Heart left ventricle (tissue), 16 donors: ENCODE results near the gene MXD1. TPM values are rescaled to one million over a fixed set of nuclear protein-coding genes. Genes with fewer than 3 reads are reported as not detected.

Experiments used
- ATAC-seq, 4 donors: fragments of 200-7000 bp; cut with Tn5 transposase; one replicate each; pipeline ENCODE4 v1.9.1; 2020 to 2022; ENCODE audit warnings: moderate library complexity in 4 of 4, mild to moderate bottlenecking in 3 of 4, moderate number of reproducible peaks in 1 of 4
- DNase-seq, 5 donors: peaks; one replicate each; pipeline ENCODE4 v3.0.0-alpha.2; 2020
- H3K27ac ChIP-seq, 12 donors: fragments of 200-600 bp; sonication (generic) in 4 of 12; one replicate each; pipeline versions ENCODE4 v1.5.0 to v1.8.0; 2016 to 2022; ENCODE audit warnings: mild to moderate bottlenecking in 2 of 12
- H3K27me3 ChIP-seq, 9 donors: fragments of 200-600 bp; sonication (generic) in 2 of 9; one replicate each; pipeline versions ENCODE4 v1.5.1 to v1.8.0; 2016 to 2022; ENCODE audit warnings: mild to moderate bottlenecking in 3 of 9
- H3K36me3 ChIP-seq, 9 donors: fragments of 200-600 bp; sonication (generic) in 2 of 9; one replicate each; pipeline versions ENCODE4 v1.5.0 to v1.8.0; 2018 to 2022; ENCODE audit warnings: mild to moderate bottlenecking in 2 of 9
- H3K4me1 ChIP-seq, 12 donors: fragments of 200-600 bp; sonication (generic) in 4 of 12; one replicate each; pipeline versions ENCODE4 v1.5.0 to v1.8.0; 2016 to 2022; ENCODE audit warnings: mild to moderate bottlenecking in 3 of 12
- H3K4me3 ChIP-seq, 12 donors: fragments of 200-600 bp; sonication (generic) in 4 of 12; one replicate each; pipeline versions ENCODE4 v1.5.0 to v1.8.0; 2017 to 2022; ENCODE audit warnings: mild to moderate bottlenecking in 9 of 12, moderate library complexity in 4 of 12
- H3K9me3 ChIP-seq, 12 donors: fragments of 200-600 bp; sonication (generic) in 4 of 12; one replicate each; pipeline versions ENCODE4 v1.5.0 to v1.8.0; 2016 to 2022; ENCODE audit warnings: mild to moderate bottlenecking in 1 of 12
- CTCF ChIP-seq, 12 donors: fragments of 200-600 bp; sonication (generic) in 4 of 12; IDR thresholded peaks; one replicate each; pipeline versions ENCODE4 v1.5.0 to v1.8.0; 2018 to 2022; ENCODE audit warnings: antibody characterized with exemption in 12 of 12, mild to moderate bottlenecking in 5 of 12
- POLR2A ChIP-seq, 2 donors: fragments of 450-650 bp; IDR thresholded peaks; one replicate each; pipeline ENCODE4 v1.6.1; 2017; ENCODE audit warnings: antibody characterized with exemption in 2 of 2, mild to moderate bottlenecking in 2 of 2, moderate library complexity in 2 of 2
- WGBS, 4 donors: extraction: QIAGEN DNeasy Blood & Tissue Kit in 2 of 4; methylation state at CpG; one replicate each; pipeline versions ENCODE4 v1.1.5 to v1.1.7; 2013 to 2018; 5-methylcytosine and 5-hydroxymethylcytosine counted together
- intact Hi-C, 10 donors: fragments of 100-400 bp; cut with DNase I; formaldehyde crosslinking; loops; one replicate each; pipeline versions ENCODE4 v1.11.1 to v1.14.2; 2022
- polyA plus RNA-seq, 2 donors: library from polyadenylated mRNA; stranded (reverse); fragments of 200-250 nt; gene quantifications; one replicate each; pipeline ENCODE4 v1.2.3, GENCODE V29; 2013
- total RNA-seq, 9 donors: library from RNA; depleted of rRNA in 2 of 9; stranded (reverse); fragments of >200 nt in 2 of 9; fragmentation: NEBNext Ultra II Directional in 3 of 9; extraction: Animal tissue kit (Norgen Biotek cat#: 25700) in 3 of 9; gene quantifications; one replicate each; pipeline versions ENCODE4 v1.1.0 to v1.2.4, GENCODE V29; 2016 to 2023
- donor health status: ischemic (EF 13 %, LVEDD 7.1; RV severe dilation, severe dysfunction).
- donor health status: healthy with polysubstance abuse.
- donor health status: DM: no; HTN: yes; CAD: no.
- donor health status: DM: no; HTN: no; CAD: no.
- donor health status: ischemic (EF 25% LVEDD 6.9; RV normal size, moderate dysfunction).
- donor health status: ischemic (EF 25% LVEDD 5.7; RV mildly dilated, moderate dysfunction).
- donor health status: healthy.
- donor health status: DM: yes; HTN: yes; CAD: no.
- donor health status: ischemic (EF 35%, LVEDD 5.7; RV mildly dilated, moderate dysfunction).
- donor health status: nonischemic (EF 11% LVEDD 7.7; RV severe dilation, severe dysfunction).
- donor health status: DM: yes; HTN: yes; CAD: no.
- donor health status: PGD.
- donor health status: ischemic (EF 29% LVEDD 5.4; RV normal size, mild dysfunction).
- donor health status: nonischemic (EF 23%, LVEDD 6.1; RV moderate dilation, normal function).

The MXD1 gene
- total and polyA plus RNA-seq, 11 donors = 1.6 to 17.0 (median 4.8) TPM

DNA sequence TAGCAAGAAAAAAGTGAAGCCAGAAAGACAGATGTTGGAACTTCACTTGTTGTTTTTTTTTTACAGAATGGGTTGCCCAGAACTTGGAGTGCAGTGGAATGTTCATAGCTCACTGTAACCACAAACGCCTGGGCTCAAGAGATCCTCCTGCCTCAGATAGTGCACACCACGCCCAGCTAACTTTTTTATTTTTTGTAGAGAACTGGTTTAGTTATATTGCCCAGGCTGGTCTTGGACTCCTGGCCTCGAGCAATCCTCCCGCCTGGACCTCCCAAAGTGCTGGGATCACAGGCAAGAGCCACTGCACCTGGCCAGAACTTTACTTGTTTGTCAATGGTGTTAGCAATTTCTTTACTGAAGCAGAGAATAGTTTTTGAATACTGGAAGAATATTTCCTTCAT, 58.4 kb downstream of the MXD1 start:
- DNase-seq = no peak
- Histone ChIP-seq H3K4me1 (peaks cover 0 to 5% (median 0%) of the 10 kb centered on the region in 12 donors), H3K27me3 (no peaks in the 10 kb centered on the region), H3K9me3 (no peaks in the 10 kb centered on the region), H3K36me3 (no peaks in the 10 kb centered on the region), H3K27ac (no peak overlapping the region), H3K4me3 (no peak overlapping the region)
- no peak for ATAC-seq
- intact Hi-C loops = no loop called here
- TF ChIP-seq POLR2A (IDR thresholded peaks at IDR 0.05) (no peak), CTCF (IDR thresholded peaks at IDR 0.05) (no peak)
- 78 to 84% (median 82%) methylated on average over 4 of the region's 4 CpGs for WGBS, 4 donors

GRCh38 chr2:69975136-69975852, 60.4 kb downstream of the MXD1 start:
- TF ChIP-seq CTCF (IDR thresholded peaks at IDR 0.05) = no peak
- TF ChIP-seq POLR2A (IDR thresholded peaks at IDR 0.05) = no peak
- Histone ChIP-seq H3K9me3 (no peaks in the 10 kb centered on the region), H3K27me3 (no peaks in the 10 kb centered on the region), H3K36me3 (no peaks in the 10 kb centered on the region), H3K27ac (peak overlapping the region in 1 of 12 donors; percentile 28), H3K4me3 (no peak overlapping the region), H3K4me1 (peaks cover 0 to 5% (median 0%) of the 10 kb centered on the region in 12 donors)
- DNase-seq = no peak
- 88 to 91% (median 90%) methylated on average over 12 of the region's 12 CpGs for WGBS, 4 donors
- no peak for ATAC-seq
- intact Hi-C loops = no loop called here

DNA sequence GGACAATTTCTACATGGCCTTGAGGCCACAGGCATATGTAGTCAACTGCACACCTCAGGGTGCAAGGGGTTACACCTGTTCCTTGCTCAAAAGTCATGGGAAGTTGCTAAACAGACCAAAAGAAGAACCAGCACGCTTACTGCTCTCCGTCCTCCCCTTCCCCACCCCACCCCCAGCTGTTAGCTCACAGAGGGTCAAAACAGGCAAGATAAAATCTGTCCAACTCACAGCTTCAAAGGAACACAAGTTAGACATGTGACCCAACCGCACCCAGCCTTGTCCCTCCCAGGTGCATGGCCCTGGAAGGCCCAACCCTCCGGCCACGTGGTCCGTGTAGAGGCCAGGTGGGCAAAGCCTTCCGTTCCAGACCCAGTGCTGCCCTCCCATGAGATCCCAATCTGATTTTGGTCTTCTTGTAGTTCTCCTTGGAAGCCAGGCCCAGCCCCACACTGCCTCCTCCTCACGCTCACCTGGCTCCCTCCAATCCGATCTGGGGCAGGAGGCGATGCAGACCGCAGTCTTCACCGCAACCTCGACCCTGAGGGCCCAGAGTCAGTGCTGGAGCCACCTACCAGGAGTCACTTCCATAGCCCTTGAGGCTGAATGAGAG, 61.0 kb downstream of the MXD1 start:
- TF ChIP-seq CTCF (IDR thresholded peaks at IDR 0.05) = no peak
- no peak for TF ChIP-seq POLR2A (IDR thresholded peaks at IDR 0.05)
- intact Hi-C loops = no loop called here
- Histone ChIP-seq H3K27me3 (no peaks in the 10 kb centered on the region), H3K4me3 (no peak overlapping the region), H3K9me3 (no peaks in the 10 kb centered on the region), H3K36me3 (no peaks in the 10 kb centered on the region), H3K27ac (peak overlapping the region in 1 of 12 donors; percentile 38), H3K4me1 (peaks cover 0 to 5% (median 0%) of the 10 kb centered on the region in 12 donors)
- DNase-seq = peak in 2 of 5 donors; percentile 33 to 39
- ATAC-seq = peak in 2 of 4 donors; percentile 47 to 62
- 87 to 91% (median 90%) methylated on average over 11 to 13 of the region's 13 CpGs for WGBS, 4 donors

GRCh38 chr2:69977186-69977585, 62.3 kb downstream of the MXD1 start:
- ATAC-seq (peak in 1 of 4 donors; percentile 20), DNase-seq (no peak)
- Histone ChIP-seq H3K27ac (peak overlapping the region in 1 of 12 donors; percentile 11), H3K27me3 (no peaks in the 10 kb centered on the region), H3K4me1 (peaks cover 0 to 5% (median 0%) of the 10 kb centered on the region in 12 donors), H3K36me3 (no peaks in the 10 kb centered on the region), H3K4me3 (no peak overlapping the region), H3K9me3 (no peaks in the 10 kb centered on the region)
- intact Hi-C loops = no loop called here
- TF ChIP-seq CTCF (IDR thresholded peaks at IDR 0.05) = no peak
- no peak for TF ChIP-seq POLR2A (IDR thresholded peaks at IDR 0.05)
- WGBS, 4 donors = 87 to 92% (median 91%) methylated on average over 8 of the region's 8 CpGs
